Panc1 (cell line): ENCODE results near the gene NTM. TPM values are rescaled to one million over a fixed set of nuclear protein-coding genes. Genes with fewer than 3 reads are reported as not detected.

ENCODE experiments used
- ATAC-seq: fragments of 200-7000 bp; cut with Tn5 transposase; 2 replicates; pipeline ENCODE4 v1.9.1; 2020; ENCODE audit warnings: mild to moderate bottlenecking, moderate library complexity
- BruUV-seq: library from RNA; stranded (reverse); fragments of 400-500 nt; replicated peaks from 2 replicates; lab custom pipeline; 2021; lab: Mats Ljungman, UMichigan
- CTCF ChIA-PET: fragments of 300-600 bp; sonication (Branson Sonifier 250); formaldehyde crosslinking; loops from one replicate; lab custom pipeline; 2022; ENCODE audit warnings: antibody characterized with exemption; lab: Charles Lee
- POLR2A ChIA-PET: fragments of 300-600 bp; sonication (Branson Sonifier 250); formaldehyde crosslinking; loops from one replicate; lab custom pipeline; 2022; ENCODE audit warnings: antibody characterized with exemption; lab: Charles Lee
- DNase-seq: peaks from one replicate; pipeline ENCODE4 v3.0.0-alpha.2; 2010; ENCODE audit warnings: low read depth, low spot score
- H3K27ac ChIP-seq: 2 replicates; pipeline ENCODE4 v1.5.1; 2011; ENCODE audit warnings: mild to moderate bottlenecking, low read length, inconsistent platforms
- H3K27me3 ChIP-seq: fragments of 200-500 bp; sonication (Bioruptor generic); 2 replicates; pipeline ENCODE4 v1.6.0; 2014; ENCODE audit warnings: low read length, inconsistent platforms; ENCODE audit not compliant: control insufficient read depth, insufficient read depth
- H3K36me3 ChIP-seq: fragments of 200-500 bp; sonication (Bioruptor generic); 2 replicates; pipeline ENCODE4 v1.5.1; 2014; ENCODE audit warnings: inconsistent platforms, mild to moderate bottlenecking, low read length, moderate library complexity; ENCODE audit not compliant: control insufficient read depth, insufficient read depth
- H3K4me1 ChIP-seq: 2 replicates; pipeline ENCODE4 v1.5.1; 2011; ENCODE audit warnings: inconsistent platforms, mild to moderate bottlenecking, low read length, moderate library complexity; ENCODE audit not compliant: control insufficient read depth, insufficient read depth
- H3K4me3 ChIP-seq, 2 experiments: 2 replicates each; pipeline ENCODE4 v1.5.1; 2011 to 2012; ENCODE audit warnings: low read depth in 2 of 2, low read length in 2 of 2, mild to moderate bottlenecking in 2 of 2, inconsistent platforms in 1 of 2, moderate library complexity in 1 of 2
- H3K9me3 ChIP-seq: fragments of 200-500 bp; sonication (Bioruptor generic); 2 replicates; pipeline ENCODE4 v1.5.1; 2014; ENCODE audit warnings: low read depth, mild to moderate bottlenecking, inconsistent platforms, low read length, moderate library complexity; ENCODE audit not compliant: control insufficient read depth, insufficient read depth
- CTCF ChIP-seq: fragments of 450-650 bp; IDR thresholded peaks from 2 replicates; pipeline ENCODE4 v1.5.1; 2017; ENCODE audit warnings: mild to moderate bottlenecking
- POLR2AphosphoS5 ChIP-seq: IDR thresholded peaks from 2 replicates; pipeline ENCODE4 v1.6.1; 2012; ENCODE audit warnings: mild to moderate bottlenecking, low read depth, low read length, moderate library complexity
- REST ChIP-seq, 2 experiments: IDR thresholded peaks; 2 replicates each; pipeline ENCODE4 v1.6.1; 2011 to 2012; ENCODE audit warnings: low read depth in 2 of 2, control low read depth in 1 of 2, low read length in 1 of 2, mild to moderate bottlenecking in 1 of 2, moderate library complexity in 1 of 2; ENCODE audit not compliant: insufficient read depth in 1 of 2
- SIN3A ChIP-seq: IDR thresholded peaks from 2 replicates; pipeline ENCODE4 v1.6.1; 2012; ENCODE audit warnings: low read depth, mild to moderate bottlenecking, low read length, moderate library complexity, borderline replicate concordance; ENCODE audit not compliant: insufficient read depth
- TCF7L2 ChIP-seq: IDR thresholded peaks from 2 replicates; pipeline ENCODE4 v1.6.1; 2011; ENCODE audit warnings: mild to moderate bottlenecking, low read depth, low read length, inconsistent platforms
- in situ Hi-C: cut with HindIII; loops from 2 replicates; pipeline ENCODE4 v1.10.0; 2016; ENCODE audit warnings: low sequenced_read_pairs, low pct_unique_long_range_greater_than_20kb
- intact Hi-C: fragments of 100-400 bp; cut with micrococcal nuclease; formaldehyde crosslinking; loops from one replicate; pipeline ENCODE4 v1.10.0; 2022; ENCODE audit not compliant: unreplicated experiment
- total RNA-seq: library from RNA; stranded (reverse); gene quantifications from one replicate; pipeline ENCODE4 v1.2.1, GENCODE V29; 2021; ENCODE audit not compliant: unreplicated experiment

NTM gene
- total RNA-seq, 1 experiment from 2014 or later: 0.10 TPM

GRCh38 chr11:132245403-132246385 is 875.3 kb downstream of the NTM start:
- no TSS peak for BruUV-seq
- H3K27ac ChIP-seq: no peak overlapping the region
- intact Hi-C loops: no loop called here
- H3K4me3 ChIP-seq: no peak overlapping the region
- in situ Hi-C loops: no loop called here
- no peaks in the 10 kb centered on the region for H3K4me1 ChIP-seq
- H3K36me3 ChIP-seq: no peaks in the 10 kb centered on the region
- CTCF ChIA-PET: no interaction called here
- TF ChIP-seq POLR2AphosphoS5: no peak
- no peak for TF ChIP-seq SIN3A
- no peak for TF ChIP-seq CTCF
- TF ChIP-seq REST (IDR thresholded peaks at IDR 0.05; ENCODE audit: insufficient read depth in 1 of 2, low read depth in 2 of 2, low read length in 1 of 2): no peak
- no peak for TF ChIP-seq TCF7L2
- H3K27me3 ChIP-seq: no peaks in the 10 kb centered on the region
- ATAC-seq (no peak), DNase-seq (no peak)
- no peaks in the 10 kb centered on the region for H3K9me3 ChIP-seq
- POLR2A ChIA-PET: no interaction called here

- intact Hi-C loops: no loop called here
- H3K9me3 ChIP-seq: no peaks in the 10 kb centered on the region
- TF ChIP-seq CTCF: no peak
- TF ChIP-seq TCF7L2: no peak
- no peak for TF ChIP-seq SIN3A
- no peak for TF ChIP-seq POLR2AphosphoS5
- TF ChIP-seq REST (IDR thresholded peaks at IDR 0.05; ENCODE audit: insufficient read depth in 1 of 2, low read depth in 2 of 2, low read length in 1 of 2): no peak
Observed at GRCh38 chr11:132248580-132248979, 878.2 kb downstream of the NTM start.

More at GRCh38 chr11:132248580-132248979, 878.2 kb downstream of the NTM start:
- Histone ChIP-seq H3K4me1 (no peaks in the 10 kb centered on the region), H3K27ac (no peak overlapping the region), H3K27me3 (no peaks in the 10 kb centered on the region), H3K36me3 (no peaks in the 10 kb centered on the region), H3K4me3 (no peak overlapping the region)
- ATAC-seq (no peak), DNase-seq (no peak)
- in situ Hi-C loops: no loop called here
- no TSS peak for BruUV-seq
- CTCF ChIA-PET: no interaction called here
- POLR2A ChIA-PET: no interaction called here
